Keratinocyte (primary cell): ENCODE data around the gene LENG1. TPM values are rescaled to one million over a fixed set of nuclear protein-coding genes. Genes with fewer than 3 reads are reported as not detected.
A peak's percentile ranks its signal among the peaks of the same experiment; 100 is the strongest.

Experiments
- DNase-seq: peaks from one replicate; pipeline ENCODE4 v3.0.0-alpha.2; 2011; ENCODE audit warnings: low read depth, missing footprints, low spot score
- FAIRE-seq: peaks from 2 replicates; lab custom pipeline; 2011; peaks lifted over from hg19 to GRCh38; lab: Jason Lieb, UNC
- H2AFZ ChIP-seq: 2 replicates; pipeline ENCODE4 v1.6.0; 2012; ENCODE audit warnings: low read length, control low read depth, inconsistent platforms; ENCODE audit not compliant: control insufficient read depth
- H3K27ac ChIP-seq: 2 replicates; pipeline ENCODE4 v1.5.1; 2011; ENCODE audit warnings: low read length; ENCODE audit not compliant: control insufficient read depth, insufficient read depth
- H3K27me3 ChIP-seq: 3 replicates; pipeline ENCODE4 v1.6.0; 2011; ENCODE audit warnings: low read length; ENCODE audit not compliant: control insufficient read depth, insufficient read depth; ENCODE audit errors: extremely low read depth
- H3K36me3 ChIP-seq, 2 experiments: 2 replicates in 1 of 2; 3 replicates in 1 of 2; pipeline ENCODE4 v1.5.1; 2011; ENCODE audit warnings: low read length in 2 of 2, mild to moderate bottlenecking in 1 of 2; ENCODE audit not compliant: control insufficient read depth in 2 of 2, insufficient read depth in 2 of 2; ENCODE audit errors: extremely low read depth in 1 of 2
- H3K4me1 ChIP-seq: 3 replicates; pipeline ENCODE4 v1.5.1; 2011; ENCODE audit warnings: low read length; ENCODE audit not compliant: control insufficient read depth, insufficient read depth; ENCODE audit errors: extremely low read depth
- H3K4me2 ChIP-seq: 3 replicates; pipeline ENCODE4 v1.6.0; 2011; ENCODE audit warnings: low read depth, low read length; ENCODE audit not compliant: control insufficient read depth, insufficient read depth; ENCODE audit errors: extremely low read depth
- H3K4me3 ChIP-seq, 3 experiments: fragments of 200-600 bp in 1 of 3; sonication (generic) in 1 of 3; 2 replicates in 2 of 3; 3 replicates in 1 of 3; pipeline ENCODE4 v1.5.1; 2011 to 2016; ENCODE audit warnings: low read length in 3 of 3, mild to moderate bottlenecking in 3 of 3, control low read depth in 2 of 3, inconsistent platforms in 1 of 3, low read depth in 1 of 3, mixed read lengths in 1 of 3, mixed run types in 1 of 3, moderate library complexity in 1 of 3; ENCODE audit not compliant: control insufficient read depth in 2 of 3, insufficient read depth in 2 of 3; ENCODE audit errors: extremely low read depth in 1 of 3
- H3K79me2 ChIP-seq: 2 replicates; pipeline ENCODE4 v1.6.0; 2012; ENCODE audit warnings: low read length; ENCODE audit not compliant: control insufficient read depth, insufficient read depth
- H3K9ac ChIP-seq: 3 replicates; pipeline ENCODE4 v1.6.0; 2011; ENCODE audit warnings: low read length; ENCODE audit not compliant: control insufficient read depth, insufficient read depth; ENCODE audit errors: extremely low read depth
- H3K9me1 ChIP-seq: 3 replicates; pipeline ENCODE4 v1.6.0; 2011; ENCODE audit warnings: low read length; ENCODE audit not compliant: control insufficient read depth, insufficient read depth; ENCODE audit errors: extremely low read depth
- H3K9me3 ChIP-seq: 2 replicates; pipeline ENCODE4 v1.5.1; 2012; ENCODE audit warnings: low read depth, low read length; ENCODE audit not compliant: control insufficient read depth
- H4K20me1 ChIP-seq: 3 replicates; pipeline ENCODE4 v1.6.0; 2011; ENCODE audit warnings: low read length; ENCODE audit not compliant: control insufficient read depth, insufficient read depth; ENCODE audit errors: extremely low read depth
- EZH2 ChIP-seq: IDR thresholded peaks from one replicate; pipeline ENCODE4 v1.6.1; 2012; ENCODE audit warnings: inconsistent platforms, mild to moderate bottlenecking, low read length, moderate library complexity
- dilution Hi-C: fragments of 300-500 bp; cut with MboI; formaldehyde crosslinking; loops from one replicate; pipeline ENCODE4 v1.7.0; 2020; ENCODE audit warnings: low sequenced_read_pairs; ENCODE audit not compliant: extremely low pct_ligation_motif_present
- polyA plus RNA-seq, 5 experiments: library from polyadenylated mRNA; depleted of rRNA in 3 of 5; stranded (reverse) in 3 of 5; stranded (forward) in 1 of 5; unstranded in 1 of 5; fragments of >200 nt; gene quantifications; 1 replicate in 1 of 5; 2 replicates in 3 of 5; 3 replicates in 1 of 5; pipeline versions ENCODE4 v1.2.1 to v1.2.3, GENCODE V29; 2011 to 2012; ENCODE audit warnings: missing spikeins in 2 of 5, low read depth in 1 of 5, low replicate concordance in 1 of 5
- TF ChIP-seq, protein P1 (sequence below), 3 experiments: IDR thresholded peaks in 1 of 3; conservative IDR thresholded peaks in 1 of 3; optimal IDR thresholded peaks in 1 of 3; 2 replicates in 2 of 3; 3 replicates in 1 of 3; pipeline versions ENCODE3 to v1.5.1; 2011; ENCODE audit warnings: low read length in 3 of 3, mild to moderate bottlenecking in 3 of 3, moderate library complexity in 2 of 3, control low read depth in 1 of 3, inconsistent platforms in 1 of 3; ENCODE audit not compliant: insufficient read depth in 2 of 3; ENCODE audit errors: extremely low read depth in 1 of 3

The LENG1 gene
- polyA plus RNA-seq, 1 donor (not counting 4 experiments of a cell fraction or from before 2014, with no cell fraction given), result 3.4 TPM

DNA sequence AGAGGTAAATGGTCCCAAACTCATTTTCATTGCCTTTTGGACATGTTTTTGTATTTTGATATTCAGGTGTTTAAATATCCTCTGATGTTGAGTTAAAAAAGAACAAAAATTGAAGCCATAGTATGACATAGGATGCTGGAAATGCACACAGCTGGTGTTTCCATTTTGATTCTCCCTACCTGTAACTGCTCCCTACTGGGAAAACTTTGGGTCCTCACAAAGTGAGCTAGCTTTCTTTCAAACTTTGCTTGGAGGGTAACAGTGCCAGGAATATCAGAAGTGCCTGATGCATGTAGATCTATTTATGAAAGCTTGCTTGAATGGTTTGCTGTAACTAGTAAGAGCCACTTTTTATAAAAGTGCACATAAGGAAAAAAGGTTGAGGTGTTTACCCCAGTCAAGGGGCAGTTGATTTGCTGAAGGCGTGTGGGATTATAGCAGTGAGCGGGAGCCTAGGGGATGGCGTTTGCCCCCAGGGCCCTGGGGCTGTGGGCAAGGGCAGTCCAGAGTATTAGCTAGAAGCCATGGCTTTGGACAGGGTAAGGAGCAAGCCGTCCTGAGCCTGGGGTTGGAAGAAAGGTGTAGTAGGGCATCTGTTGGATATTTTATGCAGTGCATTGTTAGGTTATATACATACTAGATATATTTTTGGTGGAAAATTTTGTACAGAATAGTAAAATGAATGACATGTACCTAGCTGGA lies 45.4 kb upstream of the LENG1 start:
- Histone ChIP-seq H3K79me2 (peaks cover 63% of the 10 kb centered on the region), H3K9me3 (no peaks in the 10 kb centered on the region), H4K20me1 (peaks cover 68% of the 10 kb centered on the region), H3K36me3 (peaks cover 44 to 65% of the 10 kb centered on the region in 2 experiments), H3K9me1 (peaks cover 2% of the 10 kb centered on the region), H3K4me2 (no peak overlapping the region), H3K27ac (no peak overlapping the region), H3K4me3 (no peak overlapping the region), H3K9ac (no peak overlapping the region), H3K4me1 (peaks cover 24% of the 10 kb centered on the region), H2AFZ (no peak overlapping the region), H3K27me3 (no peaks in the 10 kb centered on the region)
- DNase-seq (no peak), FAIRE-seq (no peak)
- dilution Hi-C loops, result no loop called here
- no peak for TF ChIP-seq EZH2
- TF ChIP-seq, protein P1, sequence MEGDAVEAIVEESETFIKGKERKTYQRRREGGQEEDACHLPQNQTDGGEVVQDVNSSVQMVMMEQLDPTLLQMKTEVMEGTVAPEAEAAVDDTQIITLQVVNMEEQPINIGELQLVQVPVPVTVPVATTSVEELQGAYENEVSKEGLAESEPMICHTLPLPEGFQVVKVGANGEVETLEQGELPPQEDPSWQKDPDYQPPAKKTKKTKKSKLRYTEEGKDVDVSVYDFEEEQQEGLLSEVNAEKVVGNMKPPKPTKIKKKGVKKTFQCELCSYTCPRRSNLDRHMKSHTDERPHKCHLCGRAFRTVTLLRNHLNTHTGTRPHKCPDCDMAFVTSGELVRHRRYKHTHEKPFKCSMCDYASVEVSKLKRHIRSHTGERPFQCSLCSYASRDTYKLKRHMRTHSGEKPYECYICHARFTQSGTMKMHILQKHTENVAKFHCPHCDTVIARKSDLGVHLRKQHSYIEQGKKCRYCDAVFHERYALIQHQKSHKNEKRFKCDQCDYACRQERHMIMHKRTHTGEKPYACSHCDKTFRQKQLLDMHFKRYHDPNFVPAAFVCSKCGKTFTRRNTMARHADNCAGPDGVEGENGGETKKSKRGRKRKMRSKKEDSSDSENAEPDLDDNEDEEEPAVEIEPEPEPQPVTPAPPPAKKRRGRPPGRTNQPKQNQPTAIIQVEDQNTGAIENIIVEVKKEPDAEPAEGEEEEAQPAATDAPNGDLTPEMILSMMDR (optimal IDR thresholded peaks at IDR 0.05 in 1 of 3, IDR thresholded peaks at IDR 0.05 in 1 of 3, conservative IDR thresholded peaks at IDR 0.05 in 1 of 3; ENCODE audit: extremely low read depth in 1 of 3, insufficient read depth in 2 of 3, low read length in 3 of 3), result no peak

DNA sequence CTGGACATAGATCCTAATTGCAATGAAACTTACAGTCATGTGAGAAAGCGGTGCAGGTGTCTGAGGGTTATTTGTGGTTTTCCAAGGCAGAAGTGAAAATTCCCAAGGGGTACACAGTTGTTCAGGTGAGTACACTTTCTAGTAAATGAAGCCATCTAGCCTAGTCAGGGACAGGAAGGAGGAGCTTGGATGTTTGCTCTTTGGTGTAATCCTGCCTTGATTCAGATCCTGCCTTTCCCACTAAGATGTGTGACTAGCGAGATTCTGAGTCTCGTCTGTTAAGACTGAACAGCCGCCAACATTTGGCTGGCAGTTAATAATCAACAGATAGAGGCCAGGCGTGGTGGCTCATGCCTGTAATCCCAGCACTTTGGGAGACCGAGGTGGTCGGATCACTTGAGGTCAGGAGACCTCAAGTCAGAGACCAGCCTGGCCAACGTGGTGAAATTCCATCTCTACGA lies 43.7 kb upstream of the LENG1 start:
- Histone ChIP-seq H3K9me3 (no peaks in the 10 kb centered on the region), H4K20me1 (peaks cover 63% of the 10 kb centered on the region), H3K4me3 (peak overlapping the region in 1 of 3 experiments; percentile 92), H3K9me1 (peaks cover 2% of the 10 kb centered on the region), H3K79me2 (peaks cover 63% of the 10 kb centered on the region), H3K27ac (no peak overlapping the region), H2AFZ (no peak overlapping the region), H3K36me3 (peaks cover 44 to 64% of the 10 kb centered on the region in 2 experiments), H3K4me2 (peak overlapping the region; percentile 98), H3K27me3 (no peaks in the 10 kb centered on the region), H3K4me1 (peaks cover 25% of the 10 kb centered on the region), H3K9ac (peak overlapping the region; percentile 40)
- FAIRE-seq (no peak), DNase-seq (no peak)
- no peak for TF ChIP-seq EZH2
- TF ChIP-seq, protein P1 (optimal IDR thresholded peaks at IDR 0.05 in 1 of 3, IDR thresholded peaks at IDR 0.05 in 1 of 3, conservative IDR thresholded peaks at IDR 0.05 in 1 of 3; ENCODE audit: extremely low read depth in 1 of 3, insufficient read depth in 2 of 3, low read length in 3 of 3), result no peak
- dilution Hi-C loops, result no loop called here
